WTC11 (cell line): ENCODE results near the gene OR7E24. TPM values are rescaled to one million over a fixed set of nuclear protein-coding genes. Genes with fewer than 3 reads are reported as not detected.
"Not testable (repeated sequence)": the region's sequence is repeated elsewhere in the genome, so short reads cannot be mapped to it uniquely, and the experiment has no call there.

ENCODE experiments used
- ATAC-seq: fragments of 200-7000 bp; cut with Tn5 transposase; 2 replicates; pipeline ENCODE4 v1.10.0; 2021; ENCODE audit warnings: mild to moderate bottlenecking, moderate library complexity
- CTCF ChIA-PET: fragments of 300-600 bp; sonication (Branson Sonifier 250); formaldehyde crosslinking; loops from one replicate; lab custom pipeline; 2021; ENCODE audit warnings: antibody characterized with exemption; lab: Charles Lee
- POLR2A ChIA-PET: fragments of 350-600 bp; sonication (Branson Sonifier 250); formaldehyde crosslinking; loops from one replicate; lab custom pipeline; 2021; ENCODE audit warnings: antibody characterized with exemption; lab: Charles Lee
- DNase-seq: peaks from one replicate; pipeline ENCODE4 v3.0.0; 2021; ENCODE audit warnings: low spot score
- H3K27ac Mint-ChIP-seq: 2 replicates; pipeline ENCODE4 v1.8.0; 2021; ENCODE audit warnings: mixed read lengths
- H3K27me3 Mint-ChIP-seq: 2 replicates; pipeline ENCODE4 v1.8.0; 2021; ENCODE audit warnings: low read depth, mild to moderate bottlenecking, moderate library complexity, mixed read lengths
- H3K36me3 Mint-ChIP-seq: 2 replicates; pipeline ENCODE4 v1.8.0; 2021; ENCODE audit warnings: mixed read lengths
- H3K4me1 Mint-ChIP-seq: 2 replicates; pipeline ENCODE4 v1.8.0; 2022; ENCODE audit warnings: mixed read lengths
- H3K4me3 Mint-ChIP-seq: 2 replicates; pipeline ENCODE4 v1.8.0; 2021; ENCODE audit warnings: mild to moderate bottlenecking, moderate library complexity, mixed read lengths
- H3K9me3 Mint-ChIP-seq: 2 replicates; pipeline ENCODE4 v1.8.0; 2021; ENCODE audit warnings: mixed read lengths
- CDX4 ChIP-seq: fragments of 250-450 bp; sonication (Bioruptor Pico); IDR thresholded peaks from 2 replicates; pipeline ENCODE4 v1.9.0; 2021; ENCODE audit warnings: moderate library complexity, mild to moderate bottlenecking, inconsistent platforms, borderline replicate concordance
- CREM ChIP-seq: sonication (generic); formaldehyde crosslinking; IDR thresholded peaks from 2 replicates; pipeline ENCODE4 v1.8.1; 2022; ENCODE audit warnings: mild to moderate bottlenecking, missing genetic modification reagents, moderate library complexity
- E2F1 ChIP-seq: sonication (generic); formaldehyde crosslinking; IDR thresholded peaks from 2 replicates; pipeline ENCODE4 v1.8.0; 2022; ENCODE audit warnings: mild to moderate bottlenecking, missing genetic modification reagents
- ESRRA ChIP-seq: sonication (generic); formaldehyde crosslinking; IDR thresholded peaks from 2 replicates; pipeline ENCODE4 v1.8.1; 2022; ENCODE audit warnings: mild to moderate bottlenecking, missing genetic modification reagents, borderline replicate concordance
- FOXK1 ChIP-seq: sonication (generic); formaldehyde crosslinking; IDR thresholded peaks from 2 replicates; pipeline ENCODE4 v1.8.0; 2022; ENCODE audit warnings: mild to moderate bottlenecking, moderate library complexity, missing genetic modification reagents
- FOXP1 ChIP-seq: sonication (generic); formaldehyde crosslinking; IDR thresholded peaks from 2 replicates; pipeline ENCODE4 v1.8.0; 2022; ENCODE audit warnings: missing genetic modification reagents, mild to moderate bottlenecking, moderate library complexity, borderline replicate concordance
- GRHL2 ChIP-seq: fragments of 250-450 bp; sonication (Bioruptor Pico); IDR thresholded peaks from 2 replicates; pipeline ENCODE4 v1.8.0; 2022; ENCODE audit warnings: mild to moderate bottlenecking, moderate library complexity; ENCODE audit not compliant: insufficient replicate concordance, severe bottlenecking
- IRF1 ChIP-seq: sonication (generic); formaldehyde crosslinking; IDR thresholded peaks from 2 replicates; pipeline ENCODE4 v1.8.0; 2023; ENCODE audit warnings: missing genetic modification reagents
- MAX ChIP-seq: sonication (generic); formaldehyde crosslinking; IDR thresholded peaks from 2 replicates; pipeline ENCODE4 v1.8.0; 2022; ENCODE audit warnings: mild to moderate bottlenecking, missing genetic modification reagents
- MYBL2 ChIP-seq: sonication (generic); formaldehyde crosslinking; IDR thresholded peaks from 2 replicates; pipeline ENCODE4 v1.8.1; 2023; ENCODE audit warnings: mild to moderate bottlenecking, moderate library complexity, missing genetic modification reagents
- NFE2L1 ChIP-seq: sonication (generic); formaldehyde crosslinking; IDR thresholded peaks from 2 replicates; pipeline ENCODE4 v1.8.1; 2023; ENCODE audit warnings: missing genetic modification reagents
- NR1H2 ChIP-seq: sonication (generic); formaldehyde crosslinking; IDR thresholded peaks from 2 replicates; pipeline ENCODE4 v1.9.0; 2021; ENCODE audit warnings: mild to moderate bottlenecking, moderate library complexity, missing genetic modification reagents
- NR2C2 ChIP-seq: sonication (generic); formaldehyde crosslinking; IDR thresholded peaks from 2 replicates; pipeline ENCODE4 v1.8.0; 2022; ENCODE audit warnings: mild to moderate bottlenecking, missing genetic modification reagents
- OVOL2 ChIP-seq: fragments of 250-450 bp; sonication (Bioruptor Pico); IDR thresholded peaks from 2 replicates; pipeline ENCODE4 v1.9.0; 2021; ENCODE audit warnings: mild to moderate bottlenecking, borderline replicate concordance
- SMAD3 ChIP-seq: sonication (generic); formaldehyde crosslinking; IDR thresholded peaks from 2 replicates; pipeline ENCODE4 v1.8.0; 2022; ENCODE audit warnings: missing genetic modification reagents, mild to moderate bottlenecking, borderline replicate concordance
- USF2 ChIP-seq: sonication (generic); formaldehyde crosslinking; IDR thresholded peaks from 2 replicates; pipeline ENCODE4 v1.8.1; 2023; ENCODE audit warnings: mild to moderate bottlenecking, missing genetic modification reagents, moderate library complexity
- ZBTB21 ChIP-seq: sonication (generic); formaldehyde crosslinking; IDR thresholded peaks from 2 replicates; pipeline ENCODE4 v1.8.1; 2023; ENCODE audit warnings: mild to moderate bottlenecking, missing genetic modification reagents, borderline replicate concordance
- ZNF121 ChIP-seq: sonication (generic); formaldehyde crosslinking; IDR thresholded peaks from 2 replicates; pipeline ENCODE4 v1.8.0; 2023; ENCODE audit warnings: missing genetic modification reagents
- ZNF138 ChIP-seq: sonication (generic); formaldehyde crosslinking; conservative IDR thresholded peaks from 2 replicates; pipeline ENCODE4 v1.8.1; 2022; ENCODE audit warnings: mild to moderate bottlenecking, moderate library complexity, missing genetic modification reagents
- ZNF263 ChIP-seq: sonication (generic); formaldehyde crosslinking; IDR thresholded peaks from 2 replicates; pipeline ENCODE4 v1.8.1; 2022; ENCODE audit warnings: low read depth, mild to moderate bottlenecking, moderate library complexity, missing genetic modification reagents
- ZNF281 ChIP-seq: sonication (generic); formaldehyde crosslinking; IDR thresholded peaks from 2 replicates; pipeline ENCODE4 v1.8.0; 2023; ENCODE audit warnings: mild to moderate bottlenecking, missing genetic modification reagents
- ZNF532 ChIP-seq: fragments of 250-450 bp; sonication (Bioruptor Pico); IDR thresholded peaks from 2 replicates; pipeline ENCODE4 v1.9.0; 2021; ENCODE audit warnings: mild to moderate bottlenecking, borderline replicate concordance
- total RNA-seq: library from RNA; stranded (reverse); gene quantifications from 3 replicates; pipeline ENCODE4 v1.2.3, GENCODE V29; 2021

Gene OR7E24
- total RNA-seq, 1 experiment from 2014 or later, result not detected

- POLR2A ChIA-PET, result no interaction called here
Observed at GRCh38 chr19:9219489-9219888, 31.2 kb upstream of the OR7E24 start, which contains the start of gene OR7D4. OR7D4 (minus strand) TSS chr19:9219589; CDS start chr19:9214837, 4,752 bp downstream.

GRCh38 chr19:9251236-9251635, 506 bp downstream of the OR7E24 start:
- Mint-ChIP-seq H3K27me3 (peaks cover 12% of the 10 kb centered on the region), H3K9me3 (peaks cover 80% of the 10 kb centered on the region), H3K27ac (no peak overlapping the region), H3K4me1 (no peaks in the 10 kb centered on the region), H3K4me3 (no peak overlapping the region), H3K36me3 (peaks cover 61% of the 10 kb centered on the region)
- no peak for ATAC-seq
- ChIA-PET CTCF (no interaction called here), POLR2A (no interaction called here)
- DNase-seq, result no peak
- TF ChIP-seq MAX (CRISPR knock-in tag) (no peak), GRHL2 (CRISPR knock-in tag) (no peak), NR1H2 (CRISPR knock-in tag) (no peak), NR2C2 (CRISPR knock-in tag) (no peak), CDX4 (CRISPR knock-in tag) (no peak), NFE2L1 (CRISPR knock-in tag) (no peak), IRF1 (CRISPR knock-in tag) (no peak), ZNF532 (CRISPR knock-in tag) (no peak), E2F1 (no peak), ZNF138 (CRISPR knock-in tag) (no peak), OVOL2 (CRISPR knock-in tag) (no peak), ZNF263 (CRISPR knock-in tag) (no peak), FOXK1 (CRISPR knock-in tag) (no peak), USF2 (CRISPR knock-in tag) (no peak), ZNF281 (no peak), FOXP1 (CRISPR knock-in tag) (no peak), ESRRA (CRISPR knock-in tag) (no peak)
- TF ChIP-seq, all 79 proteins: peak for 0

More at GRCh38 chr19:9219489-9219888, 31.2 kb upstream of the OR7E24 start, which contains the start of gene OR7D4:
- Mint-ChIP-seq H3K36me3 (peaks cover 57% of the 10 kb centered on the region), H3K9me3 (peaks cover 75% of the 10 kb centered on the region), H3K4me1 (no peaks in the 10 kb centered on the region), H3K27me3 (peaks cover 16% of the 10 kb centered on the region), H3K4me3 (no peak within 1 kb of the TSS), H3K27ac (no peak within 1 kb of the TSS)
- ATAC-seq (no peak), DNase-seq (no peak)
- no peak for TF ChIP-seq CREM (CRISPR knock-in tag)
- no peak for TF ChIP-seq SMAD3 (CRISPR knock-in tag)
- TF ChIP-seq ZNF121 (CRISPR knock-in tag), result no peak
- no peak for TF ChIP-seq MYBL2 (CRISPR knock-in tag)
- TF ChIP-seq ZBTB21 (CRISPR knock-in tag), result no peak
- no peak for TF ChIP-seq OVOL2 (CRISPR knock-in tag)
- CTCF ChIA-PET, result no interaction called here

GRCh38 chr19:9283485-9283884, 32.8 kb downstream of the OR7E24 start:
- H3K9me3 Mint-ChIP-seq, result peaks cover 70% of the 10 kb centered on the region
- H3K36me3 Mint-ChIP-seq, result peaks cover 59% of the 10 kb centered on the region
- H3K27me3 Mint-ChIP-seq, result peaks cover 22% of the 10 kb centered on the region
- CTCF ChIA-PET, H3K4me3 Mint-ChIP-seq, ATAC-seq, H3K4me1 Mint-ChIP-seq, POLR2A ChIA-PET, H3K27ac Mint-ChIP-seq, DNase-seq: not testable (repeated sequence)
